ENCODE data around the gene NDFIP2.

NDFIP2 gene, protein sequence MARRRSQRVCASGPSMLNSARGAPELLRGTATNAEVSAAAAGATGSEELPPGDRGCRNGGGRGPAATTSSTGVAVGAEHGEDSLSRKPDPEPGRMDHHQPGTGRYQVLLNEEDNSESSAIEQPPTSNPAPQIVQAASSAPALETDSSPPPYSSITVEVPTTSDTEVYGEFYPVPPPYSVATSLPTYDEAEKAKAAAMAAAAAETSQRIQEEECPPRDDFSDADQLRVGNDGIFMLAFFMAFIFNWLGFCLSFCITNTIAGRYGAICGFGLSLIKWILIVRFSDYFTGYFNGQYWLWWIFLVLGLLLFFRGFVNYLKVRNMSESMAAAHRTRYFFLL

GRCh38 chr13:79480954-79481684 lies at the start of gene NDFIP2:
TSS of gene NDFIP2 (plus strand) at chr13:79481155. CDS start at chr13:79481204, 49 bp downstream.
- peak; percentile 92 for DNase-seq

GRCh38 chr13:79432086-79432485 lies 48.9 kb upstream of the NDFIP2 start:
- DNase-seq: no peak

DNA sequence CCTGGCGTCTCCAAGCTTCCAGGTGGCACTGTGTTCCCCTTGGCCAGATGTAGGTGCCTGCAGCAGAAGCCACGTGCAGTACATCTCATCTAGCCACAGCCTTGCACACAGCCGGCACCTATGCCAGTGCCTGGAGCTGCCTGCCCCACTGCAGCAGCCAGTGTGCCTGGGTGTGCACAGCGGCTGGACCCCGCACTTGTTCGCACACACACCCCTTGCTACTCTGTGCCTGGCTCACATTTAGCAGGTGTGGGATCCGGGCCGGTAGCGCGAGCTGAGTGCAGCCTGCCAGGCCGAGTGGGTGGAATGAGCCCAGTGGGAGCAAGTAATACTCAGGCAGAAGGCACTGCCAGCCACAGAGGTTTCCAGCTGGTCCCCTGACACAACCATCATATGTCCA lies 48.0 kb upstream of the NDFIP2 start:
- DNase-seq: no peak

GRCh38 chr13:79434556-79434955 lies 46.4 kb upstream of the NDFIP2 start:
- no peak for DNase-seq

DNA sequence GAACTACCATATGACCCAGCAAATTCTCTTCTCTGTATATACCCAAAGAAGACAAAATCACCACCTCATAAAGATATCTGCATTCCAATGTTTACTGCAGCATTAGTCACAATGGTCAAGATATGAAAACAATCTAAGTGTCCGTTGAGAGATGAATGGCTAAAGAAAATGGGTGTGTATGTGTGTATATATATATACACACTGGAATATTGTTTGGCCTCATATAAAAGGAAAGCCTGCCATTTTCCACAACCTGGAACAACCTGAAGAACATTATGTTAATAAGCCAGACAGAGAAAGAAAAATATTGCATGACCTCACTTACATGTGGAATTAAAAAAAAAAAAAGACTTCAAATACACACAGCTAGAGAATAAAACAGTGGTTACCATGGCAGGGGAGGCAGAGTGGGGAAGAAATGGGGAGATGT lies 45.4 kb upstream of the NDFIP2 start:
- no peak for DNase-seq

- DNase-seq: no peak
Observed at GRCh38 chr13:79439275-79439674, 41.7 kb upstream of the NDFIP2 start.

DNA sequence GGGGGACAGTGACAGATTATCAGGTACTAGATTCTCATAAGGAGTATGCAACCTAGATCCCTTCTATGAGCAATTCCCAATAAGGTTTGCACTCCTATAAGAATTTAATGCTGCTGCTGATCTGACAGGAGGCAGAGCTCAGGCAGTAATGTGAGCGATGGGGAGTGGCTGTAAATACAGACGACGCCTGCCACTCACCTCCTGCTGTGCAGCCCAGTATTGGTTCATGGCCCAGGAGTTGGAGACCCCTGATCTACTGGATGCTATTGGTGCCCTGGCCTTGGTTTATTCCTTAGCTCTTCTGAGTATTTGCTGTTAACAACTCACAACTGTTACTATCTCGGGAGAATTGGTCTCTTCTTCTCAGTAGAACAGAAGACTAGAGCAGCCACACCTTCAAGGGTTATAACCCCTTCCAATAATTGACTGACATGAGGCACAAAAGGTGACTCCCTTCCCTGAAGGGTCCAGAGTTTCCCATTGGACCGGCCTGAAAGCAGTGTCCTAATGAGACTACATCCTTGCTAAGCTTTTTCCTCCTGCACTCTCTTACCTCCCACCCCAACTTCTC lies 39.9 kb upstream of the NDFIP2 start:
- DNase-seq: no peak

DNA sequence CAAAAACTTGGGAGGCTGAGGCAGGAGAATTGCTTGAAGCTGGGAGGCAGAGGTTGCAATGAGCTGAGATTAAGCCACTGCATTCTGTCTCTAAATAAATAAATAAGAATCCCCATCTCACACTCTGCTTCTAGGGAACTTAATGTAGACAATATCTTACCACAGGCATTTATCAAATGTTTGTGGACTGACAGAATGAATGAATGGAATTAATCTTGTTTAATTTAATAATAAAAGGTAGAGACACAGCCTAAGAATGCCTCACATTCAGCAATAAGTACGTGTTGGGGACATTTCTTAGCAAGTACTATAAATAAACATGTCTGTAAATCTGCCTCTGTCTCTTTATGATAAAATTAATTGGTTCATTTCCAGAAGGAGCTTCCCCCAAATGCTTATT lies 38.7 kb upstream of the NDFIP2 start:
- DNase-seq: no peak

DNA sequence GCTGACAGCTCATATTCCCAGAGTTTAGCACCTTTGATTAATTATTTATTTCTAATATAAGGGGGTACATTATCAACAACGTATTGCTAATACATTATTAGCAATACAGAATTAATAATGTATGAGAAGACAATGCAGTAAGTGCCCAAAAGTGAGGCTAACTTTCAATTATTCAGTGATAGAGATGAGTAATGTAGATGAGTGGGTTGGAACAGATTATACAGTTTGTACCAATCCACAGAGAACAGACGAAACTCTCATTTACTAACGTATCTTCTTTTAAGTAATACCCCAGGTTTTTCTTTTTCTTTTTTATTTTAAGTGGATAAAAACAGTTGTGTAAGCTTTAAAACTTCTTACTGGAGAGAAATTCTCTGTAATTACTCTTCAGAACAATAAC lies 38.2 kb upstream of the NDFIP2 start:
- DNase-seq: no peak

DNA sequence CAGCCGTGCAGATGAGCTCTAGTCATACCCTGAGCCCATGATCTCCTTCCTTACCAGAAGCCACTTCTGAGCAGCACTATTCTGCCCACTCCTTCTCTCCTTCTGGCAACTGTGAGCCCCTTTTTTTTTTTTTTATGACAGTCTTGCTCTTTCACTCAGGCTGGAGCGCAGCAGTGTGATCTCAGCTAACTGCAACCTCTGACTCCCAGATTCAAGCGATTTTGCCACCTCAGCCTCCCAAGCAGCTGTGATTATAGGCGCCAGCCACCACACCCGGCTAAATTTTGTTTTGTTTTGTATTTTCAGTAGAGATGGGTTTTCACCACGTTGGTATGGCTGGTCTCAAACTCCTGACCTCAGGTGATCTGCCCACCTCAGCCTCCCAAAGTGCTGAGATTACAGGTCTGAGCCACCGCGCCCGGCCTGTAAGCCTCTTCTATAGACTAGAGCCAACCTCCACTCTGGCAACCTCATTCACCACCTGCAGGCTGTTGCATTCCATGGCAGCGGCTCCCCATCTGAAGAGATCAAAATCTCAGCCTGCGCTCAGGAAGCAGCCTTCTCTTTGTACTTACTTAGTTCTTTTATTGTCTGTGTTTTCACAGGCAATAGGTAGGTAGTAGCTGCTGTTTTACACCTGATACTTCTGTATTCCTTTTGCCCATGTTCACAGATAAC lies 34.8 kb upstream of the NDFIP2 start:
- DNase-seq: no peak

DNA sequence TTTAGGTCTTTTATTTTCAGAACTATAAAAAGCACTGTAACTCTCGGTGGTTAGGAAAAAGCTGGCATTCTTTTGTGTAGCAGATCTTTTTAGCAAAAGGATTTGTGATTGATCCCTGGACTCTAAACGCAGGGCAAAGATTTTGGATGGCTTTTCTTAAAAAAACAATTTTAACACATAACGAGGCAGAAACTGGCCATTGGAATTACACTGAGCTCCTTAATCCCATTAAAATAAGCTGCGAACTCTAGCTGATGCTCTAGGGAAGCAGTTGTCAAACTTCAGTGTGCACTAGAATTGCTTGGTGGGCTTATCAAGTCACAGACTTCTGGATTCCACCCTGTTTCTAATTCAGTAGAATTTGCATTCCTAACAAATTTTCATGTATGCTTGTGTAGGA lies 33.8 kb upstream of the NDFIP2 start:
- DNase-seq: no peak

GRCh38 chr13:79447741-79448140 lies 33.2 kb upstream of the NDFIP2 start:
- no peak for DNase-seq

- DNase-seq: no peak
Observed at GRCh38 chr13:79448413-79448812, 32.5 kb upstream of the NDFIP2 start.

DNA sequence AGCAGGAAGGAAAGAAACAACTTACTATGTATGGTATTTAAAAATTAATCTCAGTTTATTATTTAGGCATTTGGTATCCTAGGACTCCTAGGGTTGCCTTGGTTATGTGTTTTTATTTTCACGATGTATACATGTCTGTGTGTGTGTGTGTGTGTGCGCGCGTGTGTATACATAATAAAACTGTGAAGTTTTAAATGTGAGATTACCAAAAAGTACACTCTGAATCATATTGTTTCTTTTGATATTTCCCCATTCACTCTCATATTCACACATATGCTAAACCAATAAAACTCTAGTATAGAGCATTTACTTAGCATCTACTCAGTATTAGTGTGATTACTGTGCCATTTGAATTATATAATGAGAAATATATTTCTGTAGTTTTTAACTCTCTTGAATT lies 30.8 kb upstream of the NDFIP2 start:
- DNase-seq: peak; percentile 20

GRCh38 chr13:79451500-79451962 lies 29.4 kb upstream of the NDFIP2 start:
- peak; percentile 81 for DNase-seq

- no peak for DNase-seq
Observed at GRCh38 chr13:79452239-79452913, 28.6 kb upstream of the NDFIP2 start.

DNA sequence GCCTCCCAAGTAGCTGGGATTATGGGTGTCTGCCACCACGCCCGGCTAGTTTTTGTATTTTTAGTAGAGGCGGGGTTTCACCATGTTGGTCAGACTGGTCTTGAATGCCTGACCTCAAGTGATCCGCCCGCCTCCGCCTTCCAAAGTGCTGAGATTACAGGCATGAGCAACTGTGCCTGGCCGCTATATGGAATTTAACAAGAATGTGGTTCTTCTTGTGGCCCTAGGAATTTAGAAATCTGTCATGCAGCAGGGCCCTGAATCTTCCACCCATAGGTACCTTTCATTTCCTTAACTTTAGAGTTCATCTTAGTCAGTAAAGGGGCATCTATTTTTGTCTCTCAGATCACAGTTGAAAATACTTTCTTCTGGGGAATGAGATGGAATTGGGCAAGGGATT lies 25.6 kb upstream of the NDFIP2 start:
- DNase-seq: no peak

- DNase-seq: no peak
Observed at GRCh38 chr13:79456051-79456450, 24.9 kb upstream of the NDFIP2 start.

- DNase-seq: no peak
Observed at GRCh38 chr13:79456656-79457365, 24.1 kb upstream of the NDFIP2 start.

- DNase-seq: no peak
Observed at GRCh38 chr13:79457390-79457789, 23.6 kb upstream of the NDFIP2 start.

- no peak for DNase-seq
Observed at GRCh38 chr13:79457948-79458347, 23.0 kb upstream of the NDFIP2 start.

- DNase-seq: no peak
Observed at GRCh38 chr13:79458436-79458835, 22.5 kb upstream of the NDFIP2 start.

All from stimulated activated CD4-positive, alpha-beta T cell treated with anti-CD3 and anti-CD28 coated beads, Interleukin-12 subunit alpha, Interleukin-12 subunit beta, amount 100 ng/mL, for 4 hours (primary cell).